ENCODE results near the gene RNF175.
"Not testable (repeated sequence)": the region's sequence is repeated elsewhere in the genome, so short reads cannot be mapped to it uniquely, and the experiment has no call there.

RNF175 gene

GRCh38 chr4:153669838-153670237 lies 90.0 kb downstream of the RNF175 start:
- DNase-seq: no peak

GRCh38 chr4:153668647-153669046 lies 91.2 kb downstream of the RNF175 start:
- no peak for DNase-seq

- DNase-seq: not testable (repeated sequence)
Measured at GRCh38 chr4:153666505-153666904, 93.3 kb downstream of the RNF175 start.

GRCh38 chr4:153663667-153664066 lies 96.2 kb downstream of the RNF175 start:
- DNase-seq: no peak

GRCh38 chr4:153661908-153662307 lies 97.9 kb downstream of the RNF175 start:
- DNase-seq: no peak

- DNase-seq: no peak
Measured at GRCh38 chr4:153661215-153661822, 98.5 kb downstream of the RNF175 start.
